GM23338 (cell line): ENCODE data around the gene MIEF2. TPM values are rescaled to one million over a fixed set of nuclear protein-coding genes. Genes with fewer than 3 reads are reported as not detected.

ENCODE experiments used
- ATAC-seq: fragments of 200-7000 bp; cut with Tn5 transposase; 3 replicates; pipeline ENCODE4 v1.9.1; 2020
- DNase-seq: peaks from one replicate; pipeline ENCODE4 v3.0.0-alpha.2; 2015; ENCODE audit warnings: low spot score
- H2AFZ ChIP-seq: fragments of 200-600 bp; sonication (generic); 2 replicates; pipeline ENCODE4 v1.8.0; 2016; ENCODE audit warnings: antibody characterized with exemption, mild to moderate bottlenecking, moderate library complexity
- H3F3A ChIP-seq: fragments of 200-600 bp; sonication (generic); replicated peaks from 2 replicates; pipeline ENCODE4 v1.8.0; 2017; ENCODE audit warnings: antibody characterized with exemption, mixed run types, low read depth
- H3K27ac ChIP-seq: fragments of 200-600 bp; sonication (generic); 2 replicates; pipeline ENCODE4 v1.6.1; 2016; ENCODE audit warnings: low read depth
- H3K27me3 ChIP-seq: fragments of 200-600 bp; sonication (generic); 2 replicates; pipeline ENCODE4 v1.8.0; 2016; ENCODE audit warnings: mild to moderate bottlenecking, mixed run types, moderate library complexity; ENCODE audit not compliant: insufficient read depth
- H3K36me3 ChIP-seq: fragments of 200-600 bp; sonication (generic); 2 replicates; pipeline ENCODE4 v1.8.0; 2016; ENCODE audit warnings: mild to moderate bottlenecking; ENCODE audit not compliant: insufficient read depth
- H3K4me1 ChIP-seq: fragments of 200-600 bp; sonication (generic); 2 replicates; pipeline ENCODE4 v1.8.0; 2016; ENCODE audit warnings: mild to moderate bottlenecking, moderate library complexity; ENCODE audit not compliant: insufficient read depth
- H3K4me2 ChIP-seq: fragments of 200-600 bp; sonication (generic); 2 replicates; pipeline ENCODE4 v1.7.1; 2017; ENCODE audit warnings: mixed run types
- H3K4me3 ChIP-seq: fragments of 200-600 bp; sonication (generic); 2 replicates; pipeline ENCODE4 v1.6.1; 2016; ENCODE audit warnings: mixed run types
- H3K79me2 ChIP-seq: fragments of 200-600 bp; sonication (generic); replicated peaks from 2 replicates; pipeline ENCODE4 v1.8.0; 2017; ENCODE audit warnings: mild to moderate bottlenecking; ENCODE audit not compliant: insufficient read depth
- H3K9me2 ChIP-seq: fragments of 200-600 bp; sonication (generic); 2 replicates; pipeline ENCODE4 v1.8.0; 2017; ENCODE audit not compliant: insufficient read depth
- H4K20me1 ChIP-seq: fragments of 200-600 bp; sonication (generic); replicated peaks from 2 replicates; pipeline ENCODE4 v1.8.0; 2017; ENCODE audit warnings: mild to moderate bottlenecking; ENCODE audit not compliant: insufficient read depth
- H3K27ac Mint-ChIP-seq: 2 replicates; pipeline ENCODE4 v1.8.0; 2020; ENCODE audit warnings: inconsistent platforms, mild to moderate bottlenecking, moderate library complexity, mixed read lengths
- H3K27me3 Mint-ChIP-seq: 3 replicates; pipeline ENCODE4 v1.8.0; 2022; ENCODE audit warnings: low read depth, mild to moderate bottlenecking, moderate library complexity, mixed read lengths, inconsistent platforms; ENCODE audit not compliant: insufficient read depth, poor library complexity
- H3K36me3 Mint-ChIP-seq: 3 replicates; pipeline ENCODE4 v1.8.0; 2021; ENCODE audit warnings: low read depth, mild to moderate bottlenecking, inconsistent platforms, moderate library complexity, mixed read lengths
- H3K4me1 Mint-ChIP-seq: 3 replicates; pipeline ENCODE4 v1.8.0; 2020; ENCODE audit warnings: mild to moderate bottlenecking, inconsistent platforms, mixed read lengths
- H3K4me3 Mint-ChIP-seq: 3 replicates; pipeline ENCODE4 v1.8.0; 2021; ENCODE audit warnings: moderate library complexity, mild to moderate bottlenecking, inconsistent platforms, mixed read lengths
- H3K9me3 Mint-ChIP-seq: 3 replicates; pipeline ENCODE4 v1.8.0; 2020; ENCODE audit warnings: moderate library complexity, mild to moderate bottlenecking, inconsistent platforms, mixed read lengths
- CREB1 ChIP-seq: fragments of 250-450 bp; sonication (Bioruptor Pico); IDR thresholded peaks from 2 replicates; pipeline ENCODE4 v1.5.0; 2020; ENCODE audit warnings: low read depth, mild to moderate bottlenecking, moderate library complexity
- CTCF ChIP-seq, 2 experiments: fragments of 200-600 bp in 1 of 2; sonication (generic) in 1 of 2; conservative IDR thresholded peaks; 2 replicates each; pipeline versions ENCODE4 v1.5.1 to v1.6.1; 2016 to 2017; ENCODE audit warnings: antibody characterized with exemption in 2 of 2, low read depth in 2 of 2, mild to moderate bottlenecking in 2 of 2, moderate library complexity in 1 of 2
- ETS1 ChIP-seq: IDR thresholded peaks from 2 replicates; pipeline ENCODE4 v1.6.1; 2016; ENCODE audit warnings: antibody characterized with exemption
- POLR2AphosphoS5 ChIP-seq: IDR thresholded peaks from 2 replicates; pipeline ENCODE4 v1.6.1; 2016; ENCODE audit warnings: antibody characterized with exemption, low read depth
- REST ChIP-seq: IDR thresholded peaks from one replicate; pipeline ENCODE4 v1.6.1; 2018; ENCODE audit warnings: antibody characterized with exemption; ENCODE audit not compliant: unreplicated experiment
- STAT1 ChIP-seq: IDR thresholded peaks from one replicate; pipeline ENCODE4 v1.6.1; 2016; ENCODE audit warnings: antibody characterized with exemption; ENCODE audit not compliant: unreplicated experiment
- ZNF331 ChIP-seq: fragments of 250-450 bp; sonication (Bioruptor Pico); IDR thresholded peaks from 2 replicates; pipeline ENCODE4 v1.5.0; 2020; ENCODE audit warnings: low read depth, mild to moderate bottlenecking, moderate library complexity
- ZNF462 ChIP-seq: fragments of 250-450 bp; sonication (Bioruptor Pico); IDR thresholded peaks from 2 replicates; pipeline ENCODE4 v1.5.0; 2020; ENCODE audit warnings: mild to moderate bottlenecking, moderate library complexity
- polyA plus RNA-seq: library from polyadenylated mRNA; unstranded; fragments of >200 nt; fragmentation: Nextera tagmentation; extraction: Ambion mirVana; gene quantifications from 2 replicates; pipeline ENCODE4 v1.2.1, GENCODE V29; 2016
- total RNA-seq: library from RNA; depleted of rRNA; stranded (reverse); fragments of >200 nt; shearing (Covaris generic); gene quantifications from 2 replicates; pipeline ENCODE4 v1.2.3, GENCODE V29; 2014

MIEF2 gene
- total and polyA plus RNA-seq, 2 experiments from 2014 or later, result 8.2 to 26.5 TPM

GRCh38 chr17:18225121-18225641, 35.3 kb upstream of the MIEF2 start, which contains the start of gene LLGL1:
LLGL1 (plus strand) TSS chr17:18225635; CDS start chr17:18225683, 48 bp downstream.
- peak within 1 kb of the TSS; percentile 93 for H3K4me3 Mint-ChIP-seq
- peak within 1 kb of the TSS; percentile 96 for H3K4me3 ChIP-seq
- H3K27ac Mint-ChIP-seq, result peak within 1 kb of the TSS; percentile 100
- H3F3A ChIP-seq, result 0 out of 2 replicates have a peak, but pooled peaks cover 3% of the 10 kb centered on the region
- peak within 1 kb of the TSS; percentile 97 for H3K4me2 ChIP-seq
- peak; percentile 98 for DNase-seq
- no peaks in the 10 kb centered on the region for H3K27me3 ChIP-seq
- no peaks in the 10 kb centered on the region; the same call in 2 of the 3 replicates for H3K36me3 Mint-ChIP-seq
- TF ChIP-seq POLR2AphosphoS5 (peak; percentile 8; the same call in 1 of the 2 replicates), CTCF (conservative IDR thresholded peaks at IDR 0.05; ENCODE audit: low read depth in 2 of 2) (no peak), ZNF462 (CRISPR knock-in tag) (no peak), REST (no peak), CREB1 (no peak), ETS1 (peak; percentile 62), ZNF331 (CRISPR knock-in tag) (no peak), STAT1 (no peak)
- no peaks in the 10 kb centered on the region for H3K9me3 Mint-ChIP-seq
- H4K20me1 ChIP-seq, result peaks cover 4% of the 10 kb centered on the region
- H3K4me1 ChIP-seq, result peaks cover 16% of the 10 kb centered on the region
- H2AFZ ChIP-seq, result peak within 1 kb of the TSS; percentile 67
- H3K9me2 ChIP-seq, result no peaks in the 10 kb centered on the region
- H3K79me2 ChIP-seq, result peaks cover 41% of the 10 kb centered on the region
- no peaks in the 10 kb centered on the region for H3K36me3 ChIP-seq
- H3K4me1 Mint-ChIP-seq, result peaks cover 19% of the 10 kb centered on the region
- peak within 1 kb of the TSS; percentile 99 for H3K27ac ChIP-seq
- peak; percentile 75 for ATAC-seq
- H3K27me3 Mint-ChIP-seq, result peaks cover 15% of the 10 kb centered on the region
